ENCODE results near the gene ADAM33.

The ADAM33 gene, protein sequence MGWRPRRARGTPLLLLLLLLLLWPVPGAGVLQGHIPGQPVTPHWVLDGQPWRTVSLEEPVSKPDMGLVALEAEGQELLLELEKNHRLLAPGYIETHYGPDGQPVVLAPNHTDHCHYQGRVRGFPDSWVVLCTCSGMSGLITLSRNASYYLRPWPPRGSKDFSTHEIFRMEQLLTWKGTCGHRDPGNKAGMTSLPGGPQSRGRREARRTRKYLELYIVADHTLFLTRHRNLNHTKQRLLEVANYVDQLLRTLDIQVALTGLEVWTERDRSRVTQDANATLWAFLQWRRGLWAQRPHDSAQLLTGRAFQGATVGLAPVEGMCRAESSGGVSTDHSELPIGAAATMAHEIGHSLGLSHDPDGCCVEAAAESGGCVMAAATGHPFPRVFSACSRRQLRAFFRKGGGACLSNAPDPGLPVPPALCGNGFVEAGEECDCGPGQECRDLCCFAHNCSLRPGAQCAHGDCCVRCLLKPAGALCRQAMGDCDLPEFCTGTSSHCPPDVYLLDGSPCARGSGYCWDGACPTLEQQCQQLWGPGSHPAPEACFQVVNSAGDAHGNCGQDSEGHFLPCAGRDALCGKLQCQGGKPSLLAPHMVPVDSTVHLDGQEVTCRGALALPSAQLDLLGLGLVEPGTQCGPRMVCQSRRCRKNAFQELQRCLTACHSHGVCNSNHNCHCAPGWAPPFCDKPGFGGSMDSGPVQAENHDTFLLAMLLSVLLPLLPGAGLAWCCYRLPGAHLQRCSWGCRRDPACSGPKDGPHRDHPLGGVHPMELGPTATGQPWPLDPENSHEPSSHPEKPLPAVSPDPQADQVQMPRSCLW

GRCh38 chr20:3681931-3682781 is at the start of gene ADAM33:
Gene ADAM33, minus strand, starts transcription at chr20:3682010. Its CDS starts 6 bp downstream, at chr20:3682004.
- DNase-seq: no peak

DNA sequence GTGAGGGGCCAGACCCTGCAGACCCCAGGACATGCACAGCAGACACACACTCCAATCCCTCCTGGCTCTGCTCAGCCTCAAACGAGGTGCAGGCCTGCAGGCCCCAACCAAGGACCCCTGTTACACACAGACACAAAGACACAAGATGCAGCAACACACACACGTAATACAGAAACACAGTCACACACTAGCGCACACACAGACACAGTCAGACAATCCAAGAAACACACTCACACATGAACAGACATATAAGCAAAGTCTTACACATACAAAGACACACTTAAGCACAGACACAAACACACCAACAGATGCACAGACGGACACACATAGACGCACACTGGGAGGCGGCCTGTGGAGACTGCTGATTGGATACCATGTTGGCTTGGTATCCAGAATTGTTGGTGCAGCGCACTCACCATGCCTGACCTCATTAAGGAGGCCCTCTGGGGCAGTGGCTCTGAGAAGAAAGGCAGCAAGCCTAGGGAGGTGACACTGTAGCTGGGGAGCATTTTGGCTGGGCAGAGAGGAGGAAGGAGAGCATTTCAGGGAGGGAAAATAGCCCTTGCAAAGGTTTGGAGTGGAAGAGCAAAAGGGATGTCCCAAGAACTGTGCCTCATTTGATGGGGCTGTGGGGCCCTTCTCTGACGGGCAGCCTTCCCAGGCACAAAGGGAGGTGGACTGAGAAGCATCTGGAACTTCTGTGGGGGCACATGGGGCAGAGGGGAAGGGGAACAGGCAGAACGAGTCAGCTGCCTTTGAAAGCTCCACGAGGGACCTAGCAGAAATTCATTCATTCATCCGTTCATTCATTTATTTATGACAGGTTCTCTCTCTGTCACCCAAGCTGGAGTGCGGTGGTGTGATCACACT is 49.2 kb upstream of the ADAM33 start:
- no peak for DNase-seq

DNA sequence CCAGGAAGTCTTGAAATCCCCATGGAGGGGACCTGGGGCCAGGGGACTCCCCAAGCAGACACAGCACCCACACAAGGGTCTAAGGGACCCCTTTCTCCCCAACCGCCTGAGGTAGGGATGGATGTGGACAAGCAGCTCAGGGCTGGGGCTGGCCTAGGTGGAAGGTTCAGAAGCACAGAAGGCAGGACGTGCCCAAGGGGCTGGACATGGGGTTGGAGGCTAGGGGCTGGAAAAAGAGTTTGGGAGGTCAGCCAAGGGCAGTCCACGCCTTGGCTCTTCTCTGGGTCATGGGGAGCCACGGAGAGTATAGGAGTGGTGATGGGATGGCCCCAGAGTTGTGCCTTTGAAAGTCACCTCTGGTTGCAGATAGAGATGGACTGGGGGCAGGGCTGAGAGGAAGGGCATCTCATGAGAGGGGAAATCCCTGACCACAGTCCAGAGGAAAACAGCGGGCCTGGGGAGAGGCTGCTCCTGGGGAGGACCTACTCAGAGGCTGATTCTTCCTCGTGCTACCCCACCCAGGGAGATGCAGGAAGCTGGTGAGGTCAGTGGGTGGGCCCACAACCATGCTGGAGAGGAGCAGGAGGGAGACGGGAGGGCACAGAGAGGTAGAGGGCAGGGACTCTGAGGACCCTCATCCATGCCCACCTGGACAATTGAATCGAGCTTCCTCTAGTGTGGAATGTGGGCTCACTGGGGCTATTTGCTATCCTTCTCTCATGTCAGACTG is 48.2 kb upstream of the ADAM33 start:
- DNase-seq: no peak

- no peak for DNase-seq
These were observed 47.6 kb upstream of the ADAM33 start for GRCh38 chr20:3729378-3729777.

DNA sequence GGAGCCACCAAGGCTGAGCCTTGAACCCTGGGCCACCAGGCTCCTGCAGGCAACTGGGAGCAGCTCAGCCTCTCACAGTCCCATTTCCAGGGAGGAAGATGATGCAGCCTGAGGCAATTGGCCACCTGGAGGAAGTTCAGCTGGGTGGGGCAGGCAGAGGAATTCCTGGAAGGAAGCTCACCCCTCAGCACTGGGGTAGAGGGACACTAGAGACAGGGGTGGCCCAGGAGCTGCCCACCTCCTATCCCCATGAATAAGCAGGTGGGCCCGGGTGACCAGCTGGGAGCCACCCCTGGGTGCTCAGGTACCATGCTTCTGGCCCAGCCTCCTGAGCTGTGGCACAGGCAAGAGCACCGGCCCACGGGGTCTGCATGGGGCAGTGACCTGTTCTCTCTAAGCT is 47.1 kb upstream of the ADAM33 start:
- no peak for DNase-seq

GRCh38 chr20:3728354-3728753 is 46.5 kb upstream of the ADAM33 start:
- no peak for DNase-seq

GRCh38 chr20:3727401-3728021 is 45.7 kb upstream of the ADAM33 start:
- DNase-seq: no peak

- DNase-seq: no peak
These were observed 42.5 kb upstream of the ADAM33 start for GRCh38 chr20:3724356-3724755.

DNA sequence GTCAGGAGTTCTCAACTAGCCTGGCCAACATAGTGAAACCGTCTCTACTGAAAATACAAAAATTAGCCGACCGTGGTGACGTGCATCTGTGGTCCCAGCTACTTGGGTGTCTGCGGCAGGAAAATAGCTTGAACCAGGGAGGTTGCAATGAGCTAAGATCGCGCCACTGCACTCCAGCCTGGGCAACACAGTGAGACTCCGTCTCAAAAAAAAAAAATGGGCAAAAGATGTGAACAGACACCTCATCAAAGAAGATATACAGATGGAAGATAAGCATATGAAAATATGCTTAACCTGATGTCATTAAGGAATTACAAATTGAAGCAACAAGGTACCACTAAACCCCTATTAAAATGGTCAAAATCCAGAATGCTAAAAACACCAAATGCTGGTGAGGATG is 41.5 kb upstream of the ADAM33 start:
- DNase-seq: no peak

DNA sequence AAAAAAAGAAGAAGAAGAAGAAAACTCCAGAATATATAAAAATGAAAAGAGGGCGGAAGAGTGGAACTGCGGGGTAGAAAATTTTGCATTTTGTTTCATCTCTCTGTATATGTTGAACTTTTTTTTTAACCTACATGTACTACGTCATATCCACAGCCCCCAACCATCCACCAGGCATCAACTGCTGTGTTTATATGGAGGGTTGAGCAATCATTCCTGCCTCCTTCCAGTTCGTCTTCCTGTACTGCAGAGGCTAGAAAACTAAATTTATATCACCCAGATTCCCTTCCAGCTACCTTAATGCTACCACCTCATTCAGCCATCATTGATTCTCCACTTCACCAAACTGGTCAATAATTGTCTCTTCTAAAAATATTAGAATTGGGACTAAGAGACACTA is 40.1 kb upstream of the ADAM33 start:
- no peak for DNase-seq

DNA sequence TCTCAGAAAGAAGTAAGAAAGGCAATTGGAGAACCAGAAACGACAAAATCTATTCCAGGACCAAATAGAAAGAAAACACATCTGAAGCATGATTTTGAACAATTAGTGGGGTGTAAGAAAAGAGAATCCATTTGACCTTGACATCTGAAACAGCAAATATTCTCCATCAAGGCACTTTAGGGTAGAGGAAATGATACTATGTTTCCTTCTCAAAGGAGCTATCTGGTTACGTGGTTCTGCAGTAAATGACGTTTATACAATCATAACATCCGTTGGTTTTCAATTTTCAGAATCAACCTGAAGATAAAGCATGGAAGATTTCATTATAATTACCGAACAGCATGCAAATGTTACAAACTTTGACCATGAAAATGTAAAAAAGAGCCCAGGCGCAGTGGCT is 38.8 kb upstream of the ADAM33 start:
- DNase-seq: no peak

- no peak for DNase-seq
These were observed 38.3 kb upstream of the ADAM33 start for GRCh38 chr20:3720068-3720467.

- no peak for DNase-seq
These were observed 37.2 kb upstream of the ADAM33 start for GRCh38 chr20:3719046-3719445.

- no peak for DNase-seq
These were observed 34.5 kb upstream of the ADAM33 start for GRCh38 chr20:3716195-3716834.

GRCh38 chr20:3714092-3714491 is 32.3 kb upstream of the ADAM33 start:
- DNase-seq: no peak

- no peak for DNase-seq
These were observed 30.6 kb upstream of the ADAM33 start, which contains the start of gene SIGLEC1 for GRCh38 chr20:3712279-3712873. Gene SIGLEC1, minus strand, starts transcription at chr20:3712600. Its CDS starts 5,472 bp downstream, at chr20:3707128.

DNA sequence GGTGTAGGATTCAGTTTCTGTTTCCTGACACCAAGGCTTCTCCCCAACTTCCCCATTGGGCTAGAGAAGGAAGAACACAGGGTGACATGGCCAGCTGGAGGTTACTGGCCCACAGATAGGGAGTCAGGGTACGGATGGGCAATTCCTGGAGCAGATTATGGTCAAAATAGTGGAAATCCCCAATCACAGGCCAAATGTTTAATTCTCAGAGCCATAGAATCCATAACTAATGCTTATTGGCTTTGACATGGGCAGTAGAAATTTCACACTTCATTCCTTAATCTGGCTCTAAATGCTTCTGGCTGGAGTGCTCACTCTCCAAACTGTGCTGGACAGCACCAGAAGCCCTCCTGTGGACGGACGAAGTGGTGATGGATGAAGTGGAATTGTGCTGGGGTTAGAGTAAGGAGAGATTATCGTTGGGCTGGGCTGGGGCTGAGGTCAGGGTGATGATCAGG is 29.7 kb upstream of the ADAM33 start:
- no peak for DNase-seq

DNA sequence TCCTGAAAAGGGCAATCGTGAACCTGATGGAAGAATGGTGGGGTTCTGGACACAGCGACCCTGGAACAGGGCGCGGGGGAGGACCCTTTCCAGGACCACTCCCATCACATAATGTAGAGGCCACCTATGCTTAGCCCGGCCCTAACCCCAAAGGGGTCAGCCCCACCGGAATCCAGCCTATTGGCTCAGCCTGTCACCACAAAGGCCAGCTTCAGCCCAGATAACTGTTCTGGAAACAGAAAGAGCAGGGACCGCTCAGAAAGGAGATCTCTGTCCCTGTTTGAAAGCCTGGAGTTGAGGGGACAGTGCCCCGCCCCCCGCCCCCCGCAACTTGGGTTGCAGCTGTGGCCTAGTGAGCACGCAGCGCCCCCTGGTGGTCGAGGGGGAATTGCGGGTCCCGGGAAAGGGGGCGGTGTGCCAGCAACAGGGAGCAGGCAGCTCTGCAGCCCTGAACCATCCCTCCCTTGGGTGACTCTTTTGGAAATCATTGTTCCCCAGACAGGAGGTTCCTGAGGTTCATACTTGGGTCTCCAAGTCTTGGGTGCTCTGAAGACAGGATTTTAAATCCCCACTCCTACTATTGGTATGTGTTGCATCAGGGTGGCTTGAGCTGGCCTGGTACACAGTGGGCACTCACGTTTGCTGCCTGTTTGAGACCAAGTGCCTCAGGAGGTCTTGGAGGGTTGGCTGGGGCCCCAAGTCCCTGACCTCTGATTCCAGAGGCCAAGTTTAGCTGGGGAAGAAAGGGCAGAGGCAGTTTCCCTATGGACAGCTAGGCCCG is 29.1 kb upstream of the ADAM33 start:
- no peak for DNase-seq

- no peak for DNase-seq
These were observed 28.2 kb upstream of the ADAM33 start for GRCh38 chr20:3710011-3710466.

Measured in NCI-H510A (cell line).